SU-DHL-6 (cell line): Measurements from ENCODE around the gene LAX1.

ENCODE experiments used
- EZH2phosphoT487 ChIP-seq: fragments of 200-600 bp; sonication (generic), shearing (Covaris generic); conservative IDR thresholded peaks from 2 replicates; pipeline ENCODE4 v1.6.1; 2018; ENCODE audit warnings: mild to moderate bottlenecking, antibody characterized with exemption, low read length, moderate library complexity, mixed read lengths
- TF ChIP-seq, protein P1 (sequence below): fragments of 200-600 bp; sonication (generic); IDR thresholded peaks from one replicate; pipeline ENCODE4 v1.5.1; 2017; ENCODE audit warnings: antibody characterized with exemption, mild to moderate bottlenecking, low read length, moderate library complexity; ENCODE audit not compliant: insufficient read depth, poor library complexity, severe bottlenecking

DNA sequence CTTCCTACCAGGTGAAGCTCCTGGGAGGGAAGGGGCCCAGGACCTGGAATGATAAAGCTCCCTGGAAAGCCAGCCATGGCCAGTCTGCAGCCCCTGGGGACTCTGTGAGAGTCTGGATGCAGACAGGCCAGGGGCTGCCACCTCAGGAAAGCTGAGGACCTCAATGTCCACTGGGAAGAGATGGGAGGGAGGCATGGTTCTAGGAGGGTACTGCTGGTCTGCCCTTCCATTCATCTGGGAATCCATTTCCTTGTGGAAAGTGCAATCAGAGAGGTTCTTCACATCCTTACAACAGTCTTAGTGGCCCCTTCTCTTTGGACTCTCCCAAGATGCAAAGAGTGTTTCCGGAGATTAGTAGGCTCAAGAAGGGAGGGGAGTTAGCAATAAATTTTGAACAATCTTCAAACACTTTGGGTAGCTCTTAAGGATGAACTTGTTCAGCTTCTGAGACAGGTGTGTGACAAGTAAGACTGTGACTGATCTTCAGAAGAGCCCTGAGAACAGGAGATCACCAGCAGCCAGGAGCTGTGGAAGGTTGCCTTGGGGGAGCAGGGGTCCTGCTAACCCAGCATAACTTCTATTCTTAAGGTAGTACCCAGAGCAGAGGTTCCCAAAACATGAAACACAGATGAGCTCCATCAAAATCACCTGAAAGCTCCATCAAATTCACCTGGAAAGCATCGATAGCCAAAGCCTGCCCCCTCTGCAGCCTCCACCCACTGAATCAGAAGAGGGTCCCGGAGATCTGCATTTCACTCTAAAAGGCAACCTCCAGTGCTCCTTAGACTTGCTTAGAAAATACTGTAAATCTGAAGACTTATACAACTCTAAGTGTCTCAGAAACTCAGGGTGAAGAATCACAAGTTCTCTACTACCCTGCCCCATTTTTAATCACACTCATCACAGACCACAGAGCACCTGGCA lies 616 bp upstream of the LAX1 start:
- TF ChIP-seq, protein P1, sequence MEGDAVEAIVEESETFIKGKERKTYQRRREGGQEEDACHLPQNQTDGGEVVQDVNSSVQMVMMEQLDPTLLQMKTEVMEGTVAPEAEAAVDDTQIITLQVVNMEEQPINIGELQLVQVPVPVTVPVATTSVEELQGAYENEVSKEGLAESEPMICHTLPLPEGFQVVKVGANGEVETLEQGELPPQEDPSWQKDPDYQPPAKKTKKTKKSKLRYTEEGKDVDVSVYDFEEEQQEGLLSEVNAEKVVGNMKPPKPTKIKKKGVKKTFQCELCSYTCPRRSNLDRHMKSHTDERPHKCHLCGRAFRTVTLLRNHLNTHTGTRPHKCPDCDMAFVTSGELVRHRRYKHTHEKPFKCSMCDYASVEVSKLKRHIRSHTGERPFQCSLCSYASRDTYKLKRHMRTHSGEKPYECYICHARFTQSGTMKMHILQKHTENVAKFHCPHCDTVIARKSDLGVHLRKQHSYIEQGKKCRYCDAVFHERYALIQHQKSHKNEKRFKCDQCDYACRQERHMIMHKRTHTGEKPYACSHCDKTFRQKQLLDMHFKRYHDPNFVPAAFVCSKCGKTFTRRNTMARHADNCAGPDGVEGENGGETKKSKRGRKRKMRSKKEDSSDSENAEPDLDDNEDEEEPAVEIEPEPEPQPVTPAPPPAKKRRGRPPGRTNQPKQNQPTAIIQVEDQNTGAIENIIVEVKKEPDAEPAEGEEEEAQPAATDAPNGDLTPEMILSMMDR, result no peak
- no peak for TF ChIP-seq EZH2phosphoT487
